Keratinocyte (primary cell): ENCODE measurements around the gene INO80. TPM values are rescaled to one million over a fixed set of nuclear protein-coding genes. Genes with fewer than 3 reads are reported as not detected.

Experiments used
- DNase-seq: peaks from one replicate; pipeline ENCODE4 v3.0.0-alpha.2; 2011; ENCODE audit warnings: low read depth, missing footprints, low spot score
- FAIRE-seq: peaks from 2 replicates; lab custom pipeline; 2011; peaks lifted over from hg19 to GRCh38; lab: Jason Lieb, UNC
- H2AFZ ChIP-seq: 2 replicates; pipeline ENCODE4 v1.6.0; 2012; ENCODE audit warnings: low read length, control low read depth, inconsistent platforms; ENCODE audit not compliant: control insufficient read depth
- H3K27ac ChIP-seq: 2 replicates; pipeline ENCODE4 v1.5.1; 2011; ENCODE audit warnings: low read length; ENCODE audit not compliant: control insufficient read depth, insufficient read depth
- H3K27me3 ChIP-seq: 3 replicates; pipeline ENCODE4 v1.6.0; 2011; ENCODE audit warnings: low read length; ENCODE audit not compliant: control insufficient read depth, insufficient read depth; ENCODE audit errors: extremely low read depth
- H3K36me3 ChIP-seq, 2 experiments: 2 replicates in 1 of 2; 3 replicates in 1 of 2; pipeline ENCODE4 v1.5.1; 2011; ENCODE audit warnings: low read length in 2 of 2, mild to moderate bottlenecking in 1 of 2; ENCODE audit not compliant: control insufficient read depth in 2 of 2, insufficient read depth in 2 of 2; ENCODE audit errors: extremely low read depth in 1 of 2
- H3K4me1 ChIP-seq: 3 replicates; pipeline ENCODE4 v1.5.1; 2011; ENCODE audit warnings: low read length; ENCODE audit not compliant: control insufficient read depth, insufficient read depth; ENCODE audit errors: extremely low read depth
- H3K4me2 ChIP-seq: 3 replicates; pipeline ENCODE4 v1.6.0; 2011; ENCODE audit warnings: low read depth, low read length; ENCODE audit not compliant: control insufficient read depth, insufficient read depth; ENCODE audit errors: extremely low read depth
- H3K4me3 ChIP-seq, 3 experiments: fragments of 200-600 bp in 1 of 3; sonication (generic) in 1 of 3; 2 replicates in 2 of 3; 3 replicates in 1 of 3; pipeline ENCODE4 v1.5.1; 2011 to 2016; ENCODE audit warnings: low read length in 3 of 3, mild to moderate bottlenecking in 3 of 3, control low read depth in 2 of 3, inconsistent platforms in 1 of 3, low read depth in 1 of 3, mixed read lengths in 1 of 3, mixed run types in 1 of 3, moderate library complexity in 1 of 3; ENCODE audit not compliant: control insufficient read depth in 2 of 3, insufficient read depth in 2 of 3; ENCODE audit errors: extremely low read depth in 1 of 3
- H3K79me2 ChIP-seq: 2 replicates; pipeline ENCODE4 v1.6.0; 2012; ENCODE audit warnings: low read length; ENCODE audit not compliant: control insufficient read depth, insufficient read depth
- H3K9ac ChIP-seq: 3 replicates; pipeline ENCODE4 v1.6.0; 2011; ENCODE audit warnings: low read length; ENCODE audit not compliant: control insufficient read depth, insufficient read depth; ENCODE audit errors: extremely low read depth
- H3K9me1 ChIP-seq: 3 replicates; pipeline ENCODE4 v1.6.0; 2011; ENCODE audit warnings: low read length; ENCODE audit not compliant: control insufficient read depth, insufficient read depth; ENCODE audit errors: extremely low read depth
- H3K9me3 ChIP-seq: 2 replicates; pipeline ENCODE4 v1.5.1; 2012; ENCODE audit warnings: low read depth, low read length; ENCODE audit not compliant: control insufficient read depth
- H4K20me1 ChIP-seq: 3 replicates; pipeline ENCODE4 v1.6.0; 2011; ENCODE audit warnings: low read length; ENCODE audit not compliant: control insufficient read depth, insufficient read depth; ENCODE audit errors: extremely low read depth
- CTCF ChIP-seq, 3 experiments: IDR thresholded peaks in 1 of 3; conservative IDR thresholded peaks in 1 of 3; optimal IDR thresholded peaks in 1 of 3; 2 replicates in 2 of 3; 3 replicates in 1 of 3; pipeline versions ENCODE3 to v1.5.1; 2011; ENCODE audit warnings: low read length in 3 of 3, mild to moderate bottlenecking in 3 of 3, moderate library complexity in 2 of 3, control low read depth in 1 of 3, inconsistent platforms in 1 of 3; ENCODE audit not compliant: insufficient read depth in 2 of 3; ENCODE audit errors: extremely low read depth in 1 of 3
- EZH2 ChIP-seq: IDR thresholded peaks from one replicate; pipeline ENCODE4 v1.6.1; 2012; ENCODE audit warnings: inconsistent platforms, mild to moderate bottlenecking, low read length, moderate library complexity
- dilution Hi-C: fragments of 300-500 bp; cut with MboI; formaldehyde crosslinking; loops from one replicate; pipeline ENCODE4 v1.7.0; 2020; ENCODE audit warnings: low sequenced_read_pairs; ENCODE audit not compliant: extremely low pct_ligation_motif_present
- polyA plus RNA-seq, 5 experiments: library from polyadenylated mRNA; depleted of rRNA in 3 of 5; stranded (reverse) in 3 of 5; stranded (forward) in 1 of 5; unstranded in 1 of 5; fragments of >200 nt; gene quantifications; 1 replicate in 1 of 5; 2 replicates in 3 of 5; 3 replicates in 1 of 5; pipeline versions ENCODE4 v1.2.1 to v1.2.3, GENCODE V29; 2011 to 2012; ENCODE audit warnings: missing spikeins in 2 of 5, low read depth in 1 of 5, low replicate concordance in 1 of 5

INO80 gene
- polyA plus RNA-seq, 1 donor (not counting 4 experiments of a cell fraction or from before 2014, with no cell fraction given), result 10.3 TPM

- no peaks in the 10 kb centered on the region for H3K9me3 ChIP-seq
- dilution Hi-C loops, result no loop called here
- H2AFZ ChIP-seq, result no peak overlapping the region
- H3K79me2 ChIP-seq, result no peaks in the 10 kb centered on the region
- FAIRE-seq, result no peak
- no peak overlapping the region for H3K4me2 ChIP-seq
- no peak for DNase-seq
- TF ChIP-seq CTCF (optimal IDR thresholded peaks at IDR 0.05 in 1 of 3, IDR thresholded peaks at IDR 0.05 in 1 of 3, conservative IDR thresholded peaks at IDR 0.05 in 1 of 3; ENCODE audit: extremely low read depth in 1 of 3, insufficient read depth in 2 of 3, low read length in 3 of 3) (no peak), EZH2 (no peak)
- H3K36me3 ChIP-seq, result peaks cover 34 to 52% of the 10 kb centered on the region in 2 experiments
- no peaks in the 10 kb centered on the region for H3K9me1 ChIP-seq
- H3K4me1 ChIP-seq, result peaks cover 5% of the 10 kb centered on the region
- H4K20me1 ChIP-seq, result no peaks in the 10 kb centered on the region
- H3K4me3 ChIP-seq, result no peak overlapping the region
- no peaks in the 10 kb centered on the region for H3K27me3 ChIP-seq
- no peak overlapping the region for H3K27ac ChIP-seq
- H3K9ac ChIP-seq, result no peak overlapping the region
Observed at GRCh38 chr15:40976819-40977218, 139.3 kb downstream of the INO80 start.

GRCh38 chr15:40974879-40975278, 141.2 kb downstream of the INO80 start:
- no peaks in the 10 kb centered on the region for H3K27me3 ChIP-seq
- no peak overlapping the region for H3K4me2 ChIP-seq
- no peak overlapping the region for H2AFZ ChIP-seq
- H3K27ac ChIP-seq, result no peak overlapping the region
- DNase-seq (no peak), FAIRE-seq (no peak)
- peaks cover 5% of the 10 kb centered on the region for H3K4me1 ChIP-seq
- dilution Hi-C loops, result no loop called here
- TF ChIP-seq CTCF (optimal IDR thresholded peaks at IDR 0.05 in 1 of 3, IDR thresholded peaks at IDR 0.05 in 1 of 3, conservative IDR thresholded peaks at IDR 0.05 in 1 of 3; ENCODE audit: extremely low read depth in 1 of 3, insufficient read depth in 2 of 3, low read length in 3 of 3), result no peak
- no peak for TF ChIP-seq EZH2
- H3K9ac ChIP-seq, result no peak overlapping the region
- no peaks in the 10 kb centered on the region for H3K9me3 ChIP-seq
- no peaks in the 10 kb centered on the region for H3K79me2 ChIP-seq
- no peaks in the 10 kb centered on the region for H3K9me1 ChIP-seq
- no peaks in the 10 kb centered on the region for H4K20me1 ChIP-seq
- H3K36me3 ChIP-seq, result peaks cover 18 to 34% of the 10 kb centered on the region in 2 experiments
- no peak overlapping the region for H3K4me3 ChIP-seq
